Thoracic aorta (tissue), 2 donors: ENCODE results near the gene RECQL5. TPM values are rescaled to one million over a fixed set of nuclear protein-coding genes. Genes with fewer than 3 reads are reported as not detected.
"Not testable (repeated sequence)": the region's sequence is repeated elsewhere in the genome, so short reads cannot be mapped to it uniquely, and the experiment has no call there.

Source experiments
- ATAC-seq: fragments of 150-250 bp; one replicate; pipeline ENCODE4 v1.8.0; 2017; ENCODE audit warnings: low read depth; ENCODE audit not compliant: insufficient number of reproducible peaks, low FRiP score
- DNase-seq: peaks from one replicate; pipeline ENCODE4 v3.0.0-alpha.2; 2020; ENCODE audit warnings: low spot score
- H3K27ac ChIP-seq, 2 donors: fragments of 200-600 bp; sonication (generic); 1 replicate in 1 of 2; 2 replicates in 1 of 2; pipeline ENCODE4 v1.5.1; 2016; ENCODE audit warnings: mild to moderate bottlenecking in 2 of 2, moderate library complexity in 2 of 2
- H3K27me3 ChIP-seq: fragments of 200-600 bp; sonication (generic); replicated peaks from 2 replicates; pipeline ENCODE4 v1.6.0; 2016; ENCODE audit warnings: mild to moderate bottlenecking; ENCODE audit not compliant: insufficient read depth
- H3K36me3 ChIP-seq: fragments of 200-600 bp; sonication (generic); one replicate; pipeline ENCODE4 v1.5.1; 2016
- H3K4me1 ChIP-seq, 2 donors: fragments of 200-600 bp; sonication (generic); 1 replicate in 1 of 2; 2 replicates in 1 of 2; pipeline versions ENCODE4 v1.5.1 to v1.6.0; 2016; ENCODE audit warnings: low read depth in 2 of 2, mild to moderate bottlenecking in 1 of 2; ENCODE audit not compliant: control insufficient read depth in 1 of 2
- H3K4me3 ChIP-seq: fragments of 200-600 bp; sonication (generic); 2 replicates; pipeline ENCODE4 v1.5.1; 2016; ENCODE audit warnings: mild to moderate bottlenecking
- H3K9me3 ChIP-seq: fragments of 200-600 bp; sonication (generic); 2 replicates; pipeline ENCODE4 v1.5.1; 2016
- CTCF ChIP-seq: fragments of 200-600 bp; sonication (generic); IDR thresholded peaks from one replicate; pipeline ENCODE4 v1.5.1; 2019; ENCODE audit warnings: antibody characterized with exemption
- total RNA-seq, 2 donors: library from RNA; depleted of rRNA; stranded (reverse); fragments of >200 nt; gene quantifications; one replicate each; pipeline versions ENCODE4 v1.1.0 to v1.2.3, GENCODE V29; 2016

RECQL5 gene
- total RNA-seq, 2 donors from 2014 or later: 12.6 to 29.9 TPM

- no peaks in the 10 kb centered on the region for H3K36me3 ChIP-seq
- no peaks in the 10 kb centered on the region for H3K4me1 ChIP-seq
- no peak for TF ChIP-seq CTCF
- H3K9me3 ChIP-seq: no peaks in the 10 kb centered on the region
- ATAC-seq (no peak), DNase-seq (no peak)
- H3K27ac ChIP-seq: no peak overlapping the region
- no peaks in the 10 kb centered on the region for H3K27me3 ChIP-seq
- no peak overlapping the region for H3K4me3 ChIP-seq
These were observed 27.0 kb downstream of the RECQL5 start for GRCh38 chr17:75639771-75640555.

GRCh38 chr17:75639327-75639726, 27.6 kb downstream of the RECQL5 start:
- no peaks in the 10 kb centered on the region for H3K9me3 ChIP-seq
- DNase-seq (no peak), ATAC-seq (no peak)
- H3K27ac ChIP-seq: no peak overlapping the region
- H3K4me1 ChIP-seq: peaks cover under 1 to 2% of the 10 kb centered on the region in 2 donors
- H3K4me3 ChIP-seq: no peak overlapping the region
- no peaks in the 10 kb centered on the region for H3K27me3 ChIP-seq
- H3K36me3 ChIP-seq: no peaks in the 10 kb centered on the region
- TF ChIP-seq CTCF: no peak

GRCh38 chr17:75638893-75639292, 28.1 kb downstream of the RECQL5 start:
- DNase-seq: no peak
- Histone ChIP-seq H3K4me1 (peaks cover 3 to 6% of the 10 kb centered on the region in 2 donors), H3K4me3 (no peak overlapping the region), H3K27ac (no peak overlapping the region), H3K36me3 (no peaks in the 10 kb centered on the region), H3K27me3 (no peaks in the 10 kb centered on the region), H3K9me3 (no peaks in the 10 kb centered on the region)
- no peak for ATAC-seq
- TF ChIP-seq CTCF: no peak

GRCh38 chr17:75638039-75638438, 28.9 kb downstream of the RECQL5 start:
- not testable (repeated sequence) for H3K27me3 ChIP-seq, H3K36me3 ChIP-seq, H3K9me3 ChIP-seq, ATAC-seq, H3K4me3 ChIP-seq, H3K27ac ChIP-seq, DNase-seq
- H3K4me1 ChIP-seq: peaks cover 10 to 15% of the 10 kb centered on the region in 2 donors

- Histone ChIP-seq H3K36me3 (no peaks in the 10 kb centered on the region), H3K4me1 (peaks cover 10 to 20% of the 10 kb centered on the region in 2 donors), H3K27me3 (no peaks in the 10 kb centered on the region), H3K27ac (no peak overlapping the region), H3K9me3 (no peaks in the 10 kb centered on the region), H3K4me3 (no peak overlapping the region)
- TF ChIP-seq CTCF: no peak
- ATAC-seq (no peak), DNase-seq (no peak)
These were observed 29.4 kb downstream of the RECQL5 start for GRCh38 chr17:75637551-75637950.
